Vagina (tissue), 2 donors: ENCODE measurements around the gene LRRC1. TPM values are rescaled to one million over a fixed set of nuclear protein-coding genes. Genes with fewer than 3 reads are reported as not detected.

ENCODE experiments used
- DNase-seq, 2 donors: peaks; one replicate each; pipeline ENCODE4 v3.0.0-alpha.2; 2017; ENCODE audit errors: extremely low spot score in 2 of 2
- H3K27ac ChIP-seq: fragments of 200-600 bp; sonication (generic); one replicate; pipeline ENCODE4 v1.5.1; 2019
- H3K27me3 ChIP-seq: fragments of 200-600 bp; sonication (generic); one replicate; pipeline ENCODE4 v1.5.1; 2019
- H3K36me3 ChIP-seq, 2 donors: fragments of 200-600 bp; sonication (generic); one replicate each; pipeline ENCODE4 v1.5.1; 2017 to 2019
- H3K4me1 ChIP-seq: fragments of 200-600 bp; sonication (generic); one replicate; pipeline ENCODE4 v1.5.1; 2019
- H3K4me3 ChIP-seq, 2 donors: fragments of 200-600 bp; sonication (generic); 1 replicate in 1 of 2; 2 replicates in 1 of 2; pipeline ENCODE4 v1.5.1; 2016 to 2019
- H3K9me3 ChIP-seq: fragments of 200-600 bp; sonication (generic); one replicate; pipeline ENCODE4 v1.5.1; 2019
- POLR2A ChIP-seq, 2 donors: fragments of 450-650 bp; IDR thresholded peaks; one replicate each; pipeline ENCODE4 v1.6.1; 2017; ENCODE audit warnings: antibody characterized with exemption in 2 of 2, mild to moderate bottlenecking in 2 of 2, moderate library complexity in 2 of 2
- POLR2AphosphoS5 ChIP-seq, 2 donors: sonication (generic); formaldehyde crosslinking; IDR thresholded peaks; one replicate each; pipeline ENCODE4 v1.9.0; 2017; ENCODE audit warnings: antibody characterized with exemption in 2 of 2, mild to moderate bottlenecking in 2 of 2, low read depth in 1 of 2; ENCODE audit not compliant: insufficient read depth in 1 of 2
- intact Hi-C: fragments of 100-400 bp; cut with DNase I; formaldehyde crosslinking; loops from one replicate; pipeline ENCODE4 v1.15.1; 2023
- total RNA-seq: library from RNA; depleted of rRNA; stranded (reverse); fragments of >200 nt; gene quantifications from one replicate; pipeline ENCODE4 v1.2.3, GENCODE V29; 2016
- TF ChIP-seq, protein P1 (sequence below), 3 experiments: fragments of 450-650 bp in 2 of 3; fragments of 200-600 bp in 1 of 3; sonication (generic) in 1 of 3; IDR thresholded peaks; one replicate each; pipeline ENCODE4 v1.5.1; 2017 to 2019; ENCODE audit warnings: antibody characterized with exemption in 3 of 3, mild to moderate bottlenecking in 2 of 3, moderate library complexity in 2 of 3

LRRC1 gene
- total RNA-seq, 1 donor from 2014 or later, result 52.5 TPM

DNA sequence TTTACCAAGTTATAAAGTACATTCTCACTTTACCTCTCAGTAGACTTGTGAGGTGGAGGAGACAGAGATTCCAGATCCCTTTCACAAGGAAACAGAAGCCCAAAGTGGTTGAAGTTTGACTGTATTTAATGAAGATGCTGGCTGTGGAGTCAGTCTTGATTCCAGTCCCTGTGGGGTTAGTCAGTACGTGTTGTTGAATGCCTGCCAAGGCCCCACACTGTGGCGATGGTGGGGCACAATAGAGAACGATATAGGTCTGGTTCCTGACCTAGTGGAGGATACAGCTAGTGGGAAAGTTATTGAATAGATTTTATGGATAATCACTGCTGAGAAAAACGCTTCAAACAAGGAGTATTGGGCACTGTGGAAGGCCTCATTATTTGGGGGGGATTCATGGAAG, 71.4 kb downstream of the LRRC1 start:
- no peak for DNase-seq
- no peak overlapping the region for H3K4me3 ChIP-seq
- intact Hi-C loops, result no loop called here
- no peaks in the 10 kb centered on the region for H3K27me3 ChIP-seq
- no peak overlapping the region for H3K27ac ChIP-seq
- no peaks in the 10 kb centered on the region for H3K4me1 ChIP-seq
- TF ChIP-seq POLR2A (IDR thresholded peaks at IDR 0.05) (no peak), POLR2AphosphoS5 (IDR thresholded peaks at IDR 0.05; ENCODE audit: insufficient read depth in 1 of 2, low read depth in 1 of 2) (no peak)
- TF ChIP-seq, protein P1, sequence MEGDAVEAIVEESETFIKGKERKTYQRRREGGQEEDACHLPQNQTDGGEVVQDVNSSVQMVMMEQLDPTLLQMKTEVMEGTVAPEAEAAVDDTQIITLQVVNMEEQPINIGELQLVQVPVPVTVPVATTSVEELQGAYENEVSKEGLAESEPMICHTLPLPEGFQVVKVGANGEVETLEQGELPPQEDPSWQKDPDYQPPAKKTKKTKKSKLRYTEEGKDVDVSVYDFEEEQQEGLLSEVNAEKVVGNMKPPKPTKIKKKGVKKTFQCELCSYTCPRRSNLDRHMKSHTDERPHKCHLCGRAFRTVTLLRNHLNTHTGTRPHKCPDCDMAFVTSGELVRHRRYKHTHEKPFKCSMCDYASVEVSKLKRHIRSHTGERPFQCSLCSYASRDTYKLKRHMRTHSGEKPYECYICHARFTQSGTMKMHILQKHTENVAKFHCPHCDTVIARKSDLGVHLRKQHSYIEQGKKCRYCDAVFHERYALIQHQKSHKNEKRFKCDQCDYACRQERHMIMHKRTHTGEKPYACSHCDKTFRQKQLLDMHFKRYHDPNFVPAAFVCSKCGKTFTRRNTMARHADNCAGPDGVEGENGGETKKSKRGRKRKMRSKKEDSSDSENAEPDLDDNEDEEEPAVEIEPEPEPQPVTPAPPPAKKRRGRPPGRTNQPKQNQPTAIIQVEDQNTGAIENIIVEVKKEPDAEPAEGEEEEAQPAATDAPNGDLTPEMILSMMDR (IDR thresholded peaks at IDR 0.05), result no peak
- H3K9me3 ChIP-seq, result no peaks in the 10 kb centered on the region
- H3K36me3 ChIP-seq, result no peaks in the 10 kb centered on the region

DNA sequence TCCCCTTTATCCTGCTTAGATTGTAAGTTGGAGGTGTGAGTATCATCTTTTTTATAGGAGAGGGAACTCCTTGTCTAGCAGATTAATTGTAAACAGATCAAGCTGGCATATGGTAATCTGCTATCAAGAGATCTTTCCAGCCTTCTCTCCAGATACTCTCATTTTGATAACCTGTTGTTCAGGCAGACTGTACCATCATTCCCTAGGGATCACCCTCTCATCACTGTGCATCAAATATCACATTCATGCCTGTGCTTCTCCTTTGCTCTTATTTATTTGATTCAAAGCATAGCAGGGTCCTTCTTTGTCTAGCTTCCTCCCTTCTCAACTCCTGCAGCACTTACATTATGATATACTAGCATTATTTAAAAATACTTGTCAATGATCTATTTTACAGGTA, 73.8 kb downstream of the LRRC1 start:
- H3K27me3 ChIP-seq, result no peaks in the 10 kb centered on the region
- TF ChIP-seq, protein P1 (IDR thresholded peaks at IDR 0.05), result no peak
- TF ChIP-seq POLR2A (IDR thresholded peaks at IDR 0.05), result no peak
- TF ChIP-seq POLR2AphosphoS5 (IDR thresholded peaks at IDR 0.05; ENCODE audit: insufficient read depth in 1 of 2, low read depth in 1 of 2), result no peak
- no peak overlapping the region for H3K4me3 ChIP-seq
- H3K27ac ChIP-seq, result no peak overlapping the region
- intact Hi-C loops, result no loop called here
- H3K9me3 ChIP-seq, result no peaks in the 10 kb centered on the region
- no peaks in the 10 kb centered on the region for H3K36me3 ChIP-seq
- H3K4me1 ChIP-seq, result no peaks in the 10 kb centered on the region
- no peak for DNase-seq

DNA sequence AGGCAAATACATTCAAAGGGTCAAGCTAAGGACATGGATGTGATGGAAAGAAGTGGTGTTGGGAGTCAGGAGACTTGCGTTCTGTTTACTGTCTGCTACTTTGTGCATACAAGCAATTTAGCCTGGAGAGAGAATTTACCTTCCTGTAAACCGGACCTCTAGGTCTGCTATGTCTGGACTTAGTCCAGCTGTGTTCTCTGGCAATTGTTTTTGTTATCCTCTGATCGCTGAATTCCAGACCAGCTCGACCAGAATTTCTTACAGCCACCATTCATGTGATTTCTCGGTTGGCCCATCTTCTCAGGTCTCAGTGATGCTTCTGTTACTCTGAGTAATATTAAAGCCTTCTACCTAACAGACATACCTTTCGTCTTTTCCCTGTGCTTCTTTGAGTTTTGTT, 75.2 kb downstream of the LRRC1 start:
- intact Hi-C loops, result no loop called here
- TF ChIP-seq, protein P1 (IDR thresholded peaks at IDR 0.05), result no peak
- TF ChIP-seq POLR2AphosphoS5 (IDR thresholded peaks at IDR 0.05; ENCODE audit: insufficient read depth in 1 of 2, low read depth in 1 of 2) (no peak), POLR2A (IDR thresholded peaks at IDR 0.05) (no peak)
- H3K9me3 ChIP-seq, result no peaks in the 10 kb centered on the region
- no peak overlapping the region for H3K4me3 ChIP-seq
- H3K27me3 ChIP-seq, result no peaks in the 10 kb centered on the region
- no peaks in the 10 kb centered on the region for H3K36me3 ChIP-seq
- H3K4me1 ChIP-seq, result no peaks in the 10 kb centered on the region
- no peak overlapping the region for H3K27ac ChIP-seq
- no peak for DNase-seq

DNA sequence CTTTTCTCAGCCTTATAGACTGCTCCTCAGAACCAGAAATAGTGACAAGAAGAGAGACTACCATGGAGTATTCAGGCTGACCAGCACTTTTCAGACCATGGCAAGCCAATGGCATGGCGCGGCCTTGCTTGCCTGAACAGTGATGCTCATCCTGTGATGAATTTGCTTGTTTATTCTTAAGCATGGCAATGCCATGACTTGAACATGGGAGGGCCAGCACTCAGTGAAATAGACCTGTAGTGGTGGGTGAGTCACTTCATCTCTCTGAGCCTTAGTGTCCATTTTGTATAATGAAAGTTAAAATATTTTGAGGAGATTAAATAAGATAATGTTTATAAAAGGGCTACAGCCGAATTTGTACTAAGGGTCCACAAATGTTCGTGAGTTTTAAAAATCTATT, 79.1 kb downstream of the LRRC1 start:
- H3K27ac ChIP-seq, result no peak overlapping the region
- TF ChIP-seq POLR2A (IDR thresholded peaks at IDR 0.05), result no peak
- no peak for TF ChIP-seq POLR2AphosphoS5 (IDR thresholded peaks at IDR 0.05; ENCODE audit: insufficient read depth in 1 of 2, low read depth in 1 of 2)
- TF ChIP-seq, protein P1 (IDR thresholded peaks at IDR 0.05), result no peak
- intact Hi-C loops, result no loop called here
- no peaks in the 10 kb centered on the region for H3K9me3 ChIP-seq
- no peaks in the 10 kb centered on the region for H3K36me3 ChIP-seq
- H3K4me1 ChIP-seq, result no peaks in the 10 kb centered on the region
- no peak overlapping the region for H3K4me3 ChIP-seq
- no peaks in the 10 kb centered on the region for H3K27me3 ChIP-seq
- no peak for DNase-seq

DNA sequence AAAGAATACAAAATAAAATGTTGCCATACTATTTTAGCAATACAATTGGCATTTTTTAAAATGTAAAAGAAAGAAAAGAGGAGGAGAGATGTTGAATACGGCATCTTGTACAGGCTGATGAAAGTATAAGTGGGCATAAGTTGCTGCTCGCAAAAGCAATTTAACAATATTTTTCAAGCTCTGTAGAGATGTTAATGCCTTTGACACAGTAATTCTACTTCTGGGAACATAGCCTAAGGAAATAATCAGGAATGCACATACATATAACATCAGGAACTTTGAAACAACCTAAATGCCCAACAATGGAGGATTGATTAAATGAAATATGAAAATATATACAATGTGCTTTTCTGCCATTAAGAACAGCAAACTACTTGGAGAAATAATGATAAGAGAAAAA, 80.2 kb downstream of the LRRC1 start:
- H3K27me3 ChIP-seq, result no peaks in the 10 kb centered on the region
- H3K36me3 ChIP-seq, result no peaks in the 10 kb centered on the region
- no peak overlapping the region for H3K4me3 ChIP-seq
- H3K9me3 ChIP-seq, result no peaks in the 10 kb centered on the region
- no peak overlapping the region for H3K27ac ChIP-seq
- no peaks in the 10 kb centered on the region for H3K4me1 ChIP-seq
- intact Hi-C loops, result no loop called here
- TF ChIP-seq POLR2A (IDR thresholded peaks at IDR 0.05) (no peak), POLR2AphosphoS5 (IDR thresholded peaks at IDR 0.05; ENCODE audit: insufficient read depth in 1 of 2, low read depth in 1 of 2) (no peak)
- TF ChIP-seq, protein P1 (IDR thresholded peaks at IDR 0.05), result no peak
- DNase-seq, result no peak
